Stimulated activated CD4-positive, alpha-beta T cell treated with anti-CD3 and anti-CD28 coated beads, Interleukin-4, amount 100 ng/mL, for 48 hours (primary cell): ENCODE data around the gene ALK.

Source experiments
- DNase-seq, 2 donors: peaks; one replicate each; pipeline ENCODE4 v3.0.0-alpha.2; 2020; ENCODE audit warnings: low read depth in 2 of 2

Gene ALK

GRCh38 chr2:29789911-29790485, 131.4 kb downstream of the ALK start:
- DNase-seq, result no peak

DNA sequence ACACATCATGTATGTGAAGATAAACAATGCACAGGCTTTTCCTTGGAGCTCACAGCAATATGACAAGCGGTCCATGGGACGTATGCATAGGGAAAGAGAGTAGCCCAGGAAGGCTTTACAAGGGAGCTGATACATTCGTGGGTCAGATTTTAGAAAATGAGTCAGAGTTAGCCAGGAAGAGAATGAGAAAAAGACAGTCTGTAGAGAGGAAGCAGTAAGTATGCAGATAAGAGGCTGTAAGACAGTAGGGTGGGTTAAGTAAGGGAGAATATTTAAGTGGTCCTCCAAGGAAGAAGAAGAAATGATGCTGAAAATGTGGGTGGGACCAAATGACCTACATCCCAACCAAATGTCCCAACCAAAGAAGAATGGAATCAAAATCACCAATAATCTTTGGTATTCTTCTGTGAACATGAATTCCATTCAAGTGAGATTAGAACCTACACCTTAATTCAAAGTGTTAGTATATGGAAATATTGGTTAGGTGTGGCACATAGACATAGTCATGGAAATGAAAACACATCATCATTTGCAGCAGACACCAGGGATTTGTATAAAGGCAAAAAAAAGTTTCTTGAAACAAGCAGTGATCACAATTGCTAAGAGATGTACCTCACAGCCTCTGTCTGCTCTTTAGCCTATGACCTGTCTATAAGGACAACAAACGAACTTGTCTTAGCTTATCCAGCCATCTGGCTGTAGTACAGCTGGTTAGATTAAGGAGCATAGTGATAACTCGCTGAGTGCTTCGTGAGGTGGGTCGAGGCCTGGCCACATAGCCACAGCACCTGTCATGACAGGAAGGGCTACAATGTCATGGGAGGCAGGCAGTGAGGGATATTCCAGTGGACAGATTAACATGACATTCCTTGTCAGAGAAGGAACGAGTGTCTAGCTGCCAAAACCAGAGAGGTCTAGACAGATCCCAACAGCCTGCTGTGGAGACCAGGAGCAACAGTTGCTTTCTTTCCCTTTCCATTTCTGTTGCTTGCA, 133.6 kb downstream of the ALK start:
- DNase-seq, result no peak

GRCh38 chr2:29786361-29786760, 135.0 kb downstream of the ALK start:
- no peak for DNase-seq

GRCh38 chr2:29783666-29784065, 137.7 kb downstream of the ALK start:
- DNase-seq, result no peak

DNA sequence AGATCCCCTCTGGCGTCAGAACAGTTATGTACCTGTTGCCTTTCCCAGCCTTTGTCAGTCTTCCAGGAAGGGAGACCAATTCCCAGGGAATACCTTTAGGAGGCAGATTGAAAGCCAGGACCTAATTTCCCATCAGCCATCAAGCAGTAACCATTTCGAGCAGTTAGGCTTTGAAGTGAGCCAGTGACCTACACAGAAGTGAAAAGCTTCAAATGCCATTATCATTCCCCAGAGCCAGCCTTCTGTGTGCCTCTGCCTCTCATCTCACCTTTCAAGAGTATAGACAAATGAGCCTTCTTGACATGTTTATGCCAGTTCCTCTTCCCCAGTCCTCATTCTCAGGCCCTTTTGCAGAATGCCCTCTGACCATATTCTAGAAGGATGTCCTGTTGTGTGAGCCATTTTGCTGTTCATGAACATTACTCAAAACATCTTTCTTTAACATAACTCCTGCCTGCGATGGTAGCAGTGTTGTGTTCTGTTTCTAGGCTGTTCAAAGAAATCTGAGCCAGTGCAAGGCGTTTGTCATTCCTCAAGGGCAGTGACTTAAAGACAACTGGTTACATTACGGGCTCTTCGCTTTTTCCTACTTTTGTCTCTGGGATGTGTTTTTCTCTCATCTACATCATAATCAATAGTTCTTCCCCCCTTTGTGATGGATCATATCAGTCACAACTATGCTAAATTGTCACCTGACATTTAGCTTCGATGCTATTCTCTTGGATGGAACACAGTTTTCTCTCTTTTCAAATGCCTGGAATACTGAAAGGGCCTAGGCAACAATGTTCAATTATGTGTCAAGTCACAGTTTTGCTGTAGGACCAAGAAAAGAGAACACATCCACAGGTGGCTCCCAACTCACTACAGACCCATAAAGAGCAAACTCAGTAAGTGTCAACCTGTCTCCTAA, 138.6 kb downstream of the ALK start:
- DNase-seq, result no peak

- no peak for DNase-seq
Measured at GRCh38 chr2:29782087-29782486, 139.3 kb downstream of the ALK start.

DNA sequence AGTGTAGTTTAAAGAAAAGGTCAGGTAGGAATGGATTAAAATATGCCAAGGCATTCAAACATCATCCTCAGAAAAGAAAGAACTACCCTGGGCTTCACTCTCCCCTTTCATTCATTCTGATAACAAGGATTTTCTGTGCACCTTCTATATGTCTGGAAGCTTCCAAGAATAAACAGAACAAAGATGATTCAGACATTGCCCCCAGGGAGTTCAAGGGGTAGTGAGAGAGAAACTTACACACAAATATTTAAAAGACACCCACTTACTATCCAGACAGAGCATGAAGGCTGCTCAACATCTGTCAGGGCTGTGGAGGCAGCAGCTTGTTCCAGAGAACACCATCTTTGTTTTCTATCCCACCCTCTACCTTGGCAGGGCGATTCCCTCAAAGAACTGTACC, 140.5 kb downstream of the ALK start:
- no peak for DNase-seq

- DNase-seq, result no peak
Measured at GRCh38 chr2:29777161-29777560, 144.2 kb downstream of the ALK start.

DNA sequence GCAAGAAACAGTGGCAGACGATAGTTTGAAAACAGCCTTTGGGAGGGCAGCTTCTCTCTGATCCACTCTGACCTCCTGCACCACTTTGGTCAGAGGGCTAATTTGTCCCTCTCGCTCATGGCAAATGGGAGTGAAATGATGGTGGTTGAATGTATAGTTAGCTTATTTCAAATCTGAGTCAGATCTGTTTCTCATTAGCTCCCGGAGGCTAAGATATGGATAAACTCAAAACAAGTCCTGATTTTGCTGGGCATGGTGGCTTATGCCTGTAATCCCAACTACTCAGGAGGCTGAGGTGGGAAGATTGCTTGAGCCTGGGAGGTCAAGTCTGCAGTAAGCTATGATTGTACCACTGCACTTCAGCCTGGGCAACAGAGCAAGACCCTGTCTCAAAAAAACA, 145.0 kb downstream of the ALK start:
- DNase-seq, result no peak

- DNase-seq, result no peak
Measured at GRCh38 chr2:29775937-29776336, 145.4 kb downstream of the ALK start.

DNA sequence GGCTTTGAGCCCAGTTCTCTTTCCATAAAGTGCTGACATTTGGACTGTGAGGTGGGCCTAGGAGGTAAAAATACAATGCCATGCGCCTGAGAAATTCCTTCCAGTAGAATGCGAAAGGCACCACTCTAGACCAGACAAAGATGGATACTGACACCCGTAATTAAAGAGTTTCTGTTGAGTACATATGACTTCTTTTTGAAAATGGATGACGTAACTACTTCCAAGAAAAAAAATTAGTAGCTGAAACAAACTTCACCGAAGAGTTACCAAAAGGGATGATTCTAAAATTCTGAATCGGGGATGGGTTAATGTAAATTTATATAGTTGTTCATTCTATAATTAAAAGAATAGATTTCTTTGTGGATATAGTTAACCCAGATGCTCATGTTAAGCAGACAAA, 146.8 kb downstream of the ALK start:
- DNase-seq, result no peak

DNA sequence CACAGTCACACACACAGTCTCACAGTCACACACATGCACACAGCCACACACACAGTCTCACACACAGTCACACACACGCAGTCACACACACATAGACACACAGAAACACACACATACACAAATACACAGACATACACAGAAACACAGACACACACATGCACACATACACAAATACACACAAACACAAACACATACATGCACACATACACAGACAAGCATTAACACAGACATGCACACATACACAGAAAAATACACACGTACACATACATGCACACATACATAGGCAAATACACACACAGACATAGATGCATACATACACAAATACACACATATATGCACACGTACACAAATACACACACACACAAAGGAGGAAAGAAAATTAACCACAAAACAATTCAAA, 150.5 kb downstream of the ALK start:
- no peak for DNase-seq

DNA sequence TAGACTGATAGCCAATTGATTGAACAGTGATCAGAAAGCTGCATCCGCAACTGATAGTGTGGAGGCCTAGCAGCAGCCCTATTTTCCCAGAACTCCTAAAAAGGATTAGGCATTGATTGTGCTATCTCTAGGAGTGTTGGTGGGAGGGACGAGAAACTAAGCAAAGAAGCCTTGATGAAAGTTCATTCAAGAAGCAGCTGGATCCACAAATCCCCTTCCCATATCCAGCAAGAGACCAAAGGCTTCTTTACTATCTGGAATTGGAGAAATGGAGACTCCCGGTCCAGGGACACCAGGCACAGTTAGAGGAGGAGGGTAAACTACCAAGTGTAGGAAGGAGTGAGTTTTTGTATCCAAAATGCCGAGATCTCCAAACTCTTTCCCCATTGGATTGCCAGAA, 151.5 kb downstream of the ALK start:
- no peak for DNase-seq

GRCh38 chr2:29767606-29768335, 153.6 kb downstream of the ALK start:
- DNase-seq, result no peak

DNA sequence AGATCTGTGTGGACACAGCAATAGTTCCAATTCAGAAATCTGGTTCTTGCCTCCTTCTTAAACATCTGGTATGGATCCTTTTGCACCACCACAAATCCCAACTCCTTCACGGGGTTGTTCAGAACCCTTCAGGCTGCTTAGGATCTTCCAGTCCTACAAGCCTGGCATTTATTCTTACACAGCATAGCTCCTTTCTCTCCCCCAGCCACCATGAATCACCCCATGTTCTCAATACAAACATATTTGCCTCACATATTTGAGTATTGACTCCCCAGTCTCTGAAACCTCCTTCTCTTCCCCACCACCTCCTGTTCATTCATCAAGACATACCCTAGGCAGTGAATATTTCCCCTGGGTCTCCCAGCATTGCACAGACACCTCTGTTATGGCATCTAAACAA, 155.2 kb downstream of the ALK start:
- DNase-seq, result no peak

GRCh38 chr2:29765721-29766120, 155.7 kb downstream of the ALK start:
- no peak for DNase-seq

DNA sequence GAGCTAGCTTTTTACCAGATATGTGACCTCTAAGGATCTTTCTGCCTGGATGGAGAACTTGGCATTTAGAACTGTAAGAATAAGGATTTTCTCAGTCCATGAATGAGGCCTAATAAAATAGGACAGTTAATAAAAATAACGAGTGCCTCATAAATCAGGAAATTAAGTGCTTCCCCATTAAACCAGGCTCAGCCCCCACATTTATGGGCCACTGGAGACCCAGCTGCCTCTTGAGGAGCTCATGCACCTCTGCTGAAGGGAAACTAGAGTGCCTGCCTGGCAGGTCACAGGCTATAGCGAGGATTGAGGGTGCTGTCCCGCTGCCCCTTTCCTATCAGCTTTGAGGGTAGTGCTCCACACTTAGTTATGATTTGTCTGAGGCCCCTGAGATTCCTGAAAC, 158.0 kb downstream of the ALK start:
- no peak for DNase-seq

DNA sequence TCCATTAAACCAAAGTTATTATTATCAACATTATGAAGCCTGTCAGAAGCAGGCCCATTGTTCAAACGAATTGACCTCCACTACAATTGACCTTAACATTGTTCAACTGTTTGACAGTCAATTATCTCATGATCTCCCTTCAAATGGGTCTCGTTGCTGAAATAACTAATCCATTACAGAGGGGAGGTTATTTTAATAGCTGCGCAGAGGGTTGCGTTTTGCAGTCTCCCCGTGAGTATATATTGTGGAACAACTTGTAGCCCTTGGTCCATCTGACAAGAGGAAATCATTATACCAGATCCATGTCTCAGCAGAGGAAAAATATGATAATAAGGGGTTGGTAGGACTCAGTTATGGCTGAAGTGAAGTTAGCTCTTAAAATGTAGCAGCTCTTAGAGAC, 159.1 kb downstream of the ALK start:
- DNase-seq, result no peak

- DNase-seq, result no peak
Measured at GRCh38 chr2:29761278-29761677, 160.1 kb downstream of the ALK start.

GRCh38 chr2:29760008-29760407, 161.4 kb downstream of the ALK start:
- DNase-seq, result no peak

DNA sequence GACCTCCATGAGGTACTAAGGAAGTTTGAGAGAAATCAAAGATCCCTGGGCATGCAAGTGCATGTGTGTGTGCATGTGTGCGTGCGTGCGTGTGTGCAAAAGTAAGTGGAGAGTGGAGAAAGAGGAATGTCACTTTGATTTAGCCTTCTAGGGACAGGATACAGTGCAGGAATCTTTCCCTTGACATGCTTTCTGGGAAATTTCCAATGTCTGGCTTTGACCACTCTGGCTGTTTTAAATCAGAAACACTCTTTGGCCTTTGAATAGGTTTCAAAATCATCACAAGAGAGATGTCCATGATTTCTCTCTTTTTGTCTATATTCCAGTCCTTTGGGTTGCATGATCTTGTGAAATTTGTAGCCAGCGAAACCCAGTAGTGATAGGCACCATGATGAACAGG, 162.0 kb downstream of the ALK start:
- no peak for DNase-seq

DNA sequence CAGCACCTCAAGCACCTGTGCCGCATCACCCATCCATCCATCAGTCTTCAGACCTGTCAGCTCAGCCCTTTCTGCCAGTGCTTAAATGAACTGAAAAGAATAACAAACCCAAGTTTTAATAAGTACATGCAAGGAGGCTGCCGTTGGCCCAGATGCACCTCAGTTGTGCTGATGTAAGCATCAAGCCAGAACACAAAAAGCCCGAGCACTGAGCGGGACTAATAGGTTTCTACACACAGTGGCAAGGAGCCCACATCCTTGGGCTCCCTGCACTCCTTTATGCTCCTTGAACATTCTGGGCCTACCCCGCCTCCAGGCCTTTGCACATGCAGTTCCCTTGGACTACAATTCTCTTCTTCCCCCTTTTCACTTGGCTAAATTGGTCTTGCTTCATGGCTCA, 165.6 kb downstream of the ALK start:
- DNase-seq, result no peak
